Tibial nerve (tissue), 4 donors: ENCODE results near the gene CTSO. TPM values are rescaled to one million over a fixed set of nuclear protein-coding genes. Genes with fewer than 3 reads are reported as not detected.

Source experiments
- DNase-seq, 2 donors: peaks; one replicate each; pipeline ENCODE4 v3.0.0-alpha.2; 2019; ENCODE audit warnings: low spot score in 2 of 2
- H3K27ac ChIP-seq, 4 donors: fragments of 200-600 bp; sonication (generic) in 3 of 4; one replicate each; pipeline ENCODE4 v1.5.1; 2017 to 2019; ENCODE audit warnings: mild to moderate bottlenecking in 1 of 4
- H3K27me3 ChIP-seq, 2 donors: fragments of 200-600 bp; sonication (generic) in 1 of 2; one replicate each; pipeline versions ENCODE4 v1.5.1 to v1.6.0; 2017 to 2019
- H3K36me3 ChIP-seq, 3 donors: fragments of 200-600 bp; sonication (generic); one replicate each; pipeline ENCODE4 v1.5.1; 2018 to 2019
- H3K4me1 ChIP-seq, 4 donors: fragments of 200-600 bp; sonication (generic) in 3 of 4; one replicate each; pipeline ENCODE4 v1.5.1; 2017 to 2019
- H3K4me3 ChIP-seq, 4 donors: fragments of 200-600 bp; sonication (generic) in 3 of 4; one replicate each; pipeline ENCODE4 v1.5.1; 2017 to 2019; ENCODE audit warnings: mild to moderate bottlenecking in 1 of 4, moderate library complexity in 1 of 4
- H3K9me3 ChIP-seq, 4 donors: fragments of 200-600 bp; sonication (generic) in 3 of 4; one replicate each; pipeline ENCODE4 v1.5.1; 2017 to 2019
- EP300 ChIP-seq, 2 donors: sonication (generic); formaldehyde crosslinking; IDR thresholded peaks; one replicate each; pipeline ENCODE4 v1.6.1; 2017; ENCODE audit warnings: antibody characterized with exemption in 2 of 2, mild to moderate bottlenecking in 1 of 2
- POLR2A ChIP-seq, 2 donors: fragments of 450-650 bp; IDR thresholded peaks; one replicate each; pipeline ENCODE4 v1.6.1; 2017; ENCODE audit warnings: antibody characterized with exemption in 2 of 2, mild to moderate bottlenecking in 2 of 2, moderate library complexity in 2 of 2
- WGBS, 2 donors: methylation state at CpG; one replicate each; pipeline ENCODE4 v1.1.5; 2018; 5-methylcytosine and 5-hydroxymethylcytosine counted together
- total RNA-seq, 4 donors: library from RNA; depleted of rRNA; stranded (reverse); fragments of >200 nt; gene quantifications; one replicate each; pipeline ENCODE4 v1.1.0, GENCODE V29; 2016
- TF ChIP-seq, protein P1 (sequence below), 5 experiments: fragments of 200-600 bp in 3 of 5; fragments of 450-650 bp in 2 of 5; sonication (generic) in 3 of 5; IDR thresholded peaks; one replicate each; pipeline ENCODE4 v1.5.1; 2016 to 2019; ENCODE audit warnings: antibody characterized with exemption in 5 of 5, mild to moderate bottlenecking in 3 of 5, moderate library complexity in 2 of 5

Gene CTSO
- total RNA-seq, 4 donors from 2014 or later, result 8.7 to 30.2 (median 26.1) TPM

DNA sequence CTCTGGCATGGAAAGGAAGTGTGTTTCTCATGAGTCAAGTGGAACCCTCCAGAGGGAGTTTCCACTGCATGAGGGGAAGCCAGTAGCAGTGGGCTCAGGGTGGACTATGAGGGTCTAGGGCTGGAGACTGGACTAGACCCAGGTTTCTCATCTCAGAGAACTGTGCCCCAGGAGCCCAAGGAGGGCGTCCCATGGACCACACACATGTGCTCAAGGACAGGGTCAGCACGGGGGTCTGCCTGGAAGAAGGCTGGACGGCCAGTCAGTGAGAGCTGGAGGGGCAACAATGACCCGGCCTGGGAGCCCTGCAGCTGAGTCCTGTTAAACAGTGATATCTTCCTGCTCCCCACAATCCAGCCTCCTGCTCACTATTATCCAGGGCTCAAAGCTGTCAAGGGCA lies 5.8 kb upstream of the CTSO start:
- TF ChIP-seq POLR2A (IDR thresholded peaks at IDR 0.05) (no peak), EP300 (IDR thresholded peaks at IDR 0.05) (no peak)
- TF ChIP-seq, protein P1, sequence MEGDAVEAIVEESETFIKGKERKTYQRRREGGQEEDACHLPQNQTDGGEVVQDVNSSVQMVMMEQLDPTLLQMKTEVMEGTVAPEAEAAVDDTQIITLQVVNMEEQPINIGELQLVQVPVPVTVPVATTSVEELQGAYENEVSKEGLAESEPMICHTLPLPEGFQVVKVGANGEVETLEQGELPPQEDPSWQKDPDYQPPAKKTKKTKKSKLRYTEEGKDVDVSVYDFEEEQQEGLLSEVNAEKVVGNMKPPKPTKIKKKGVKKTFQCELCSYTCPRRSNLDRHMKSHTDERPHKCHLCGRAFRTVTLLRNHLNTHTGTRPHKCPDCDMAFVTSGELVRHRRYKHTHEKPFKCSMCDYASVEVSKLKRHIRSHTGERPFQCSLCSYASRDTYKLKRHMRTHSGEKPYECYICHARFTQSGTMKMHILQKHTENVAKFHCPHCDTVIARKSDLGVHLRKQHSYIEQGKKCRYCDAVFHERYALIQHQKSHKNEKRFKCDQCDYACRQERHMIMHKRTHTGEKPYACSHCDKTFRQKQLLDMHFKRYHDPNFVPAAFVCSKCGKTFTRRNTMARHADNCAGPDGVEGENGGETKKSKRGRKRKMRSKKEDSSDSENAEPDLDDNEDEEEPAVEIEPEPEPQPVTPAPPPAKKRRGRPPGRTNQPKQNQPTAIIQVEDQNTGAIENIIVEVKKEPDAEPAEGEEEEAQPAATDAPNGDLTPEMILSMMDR (IDR thresholded peaks at IDR 0.05), result no peak
- no peaks in the 10 kb centered on the region for H3K9me3 ChIP-seq
- no peaks in the 10 kb centered on the region for H3K27me3 ChIP-seq
- WGBS, 2 donors, result 83 to 86% methylated on average over 4 of the region's 4 CpGs
- no peaks in the 10 kb centered on the region for H3K4me1 ChIP-seq
- H3K4me3 ChIP-seq, result no peak overlapping the region
- H3K27ac ChIP-seq, result no peak overlapping the region
- DNase-seq, result no peak
- H3K36me3 ChIP-seq, result no peaks in the 10 kb centered on the region

- Histone ChIP-seq H3K27ac (no peak overlapping the region), H3K9me3 (no peaks in the 10 kb centered on the region), H3K4me1 (peaks cover 0 to 14% (median 4%) of the 10 kb centered on the region in 4 donors), H3K4me3 (no peak overlapping the region), H3K36me3 (no peaks in the 10 kb centered on the region), H3K27me3 (no peaks in the 10 kb centered on the region)
- TF ChIP-seq EP300 (IDR thresholded peaks at IDR 0.05) (no peak), POLR2A (IDR thresholded peaks at IDR 0.05) (no peak)
- TF ChIP-seq, protein P1 (IDR thresholded peaks at IDR 0.05), result no peak
- no peak for DNase-seq
- WGBS, 2 donors, result 83 to 85% methylated on average over 2 of the region's 2 CpGs
Measured at GRCh38 chr4:155956461-155956860, 2.8 kb upstream of the CTSO start.

DNA sequence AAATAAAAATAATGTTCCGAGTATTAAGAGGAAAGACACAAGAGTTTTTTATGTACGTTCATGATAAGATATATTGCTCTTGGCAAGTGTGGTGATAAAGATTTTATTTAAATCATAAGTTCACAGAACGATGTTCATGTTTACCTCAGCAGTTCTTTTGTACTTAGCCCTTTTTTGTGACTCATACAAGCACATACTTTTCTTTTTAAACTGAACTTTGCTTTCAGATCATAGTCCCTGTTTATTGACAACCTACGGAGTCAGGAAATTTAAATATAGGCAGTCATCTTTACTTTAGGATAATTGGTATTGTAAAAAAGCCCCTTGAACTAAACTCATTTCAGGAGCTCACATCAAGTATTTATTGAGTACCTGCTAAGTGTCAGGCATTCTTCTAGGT lies 1.3 kb upstream of the CTSO start:
- Histone ChIP-seq H3K36me3 (no peaks in the 10 kb centered on the region), H3K9me3 (no peaks in the 10 kb centered on the region), H3K27me3 (no peaks in the 10 kb centered on the region), H3K4me3 (no peak overlapping the region), H3K4me1 (peaks cover 0 to 14% (median 4%) of the 10 kb centered on the region in 4 donors), H3K27ac (no peak overlapping the region)
- 76 to 88% methylated on average over 4 of the region's 4 CpGs for WGBS, 2 donors
- TF ChIP-seq, protein P1 (IDR thresholded peaks at IDR 0.05), result no peak
- TF ChIP-seq POLR2A (IDR thresholded peaks at IDR 0.05) (no peak), EP300 (IDR thresholded peaks at IDR 0.05) (no peak)
- no peak for DNase-seq

GRCh38 chr4:155954118-155954685 lies 536 bp upstream of the CTSO start:
- WGBS, 2 donors, result 79 to 80% methylated on average over 11 of the region's 11 CpGs
- TF ChIP-seq, protein P1 (IDR thresholded peaks at IDR 0.05), result no peak
- TF ChIP-seq POLR2A (IDR thresholded peaks at IDR 0.05), result no peak
- TF ChIP-seq EP300 (IDR thresholded peaks at IDR 0.05), result no peak
- no peaks in the 10 kb centered on the region for H3K9me3 ChIP-seq

DNA sequence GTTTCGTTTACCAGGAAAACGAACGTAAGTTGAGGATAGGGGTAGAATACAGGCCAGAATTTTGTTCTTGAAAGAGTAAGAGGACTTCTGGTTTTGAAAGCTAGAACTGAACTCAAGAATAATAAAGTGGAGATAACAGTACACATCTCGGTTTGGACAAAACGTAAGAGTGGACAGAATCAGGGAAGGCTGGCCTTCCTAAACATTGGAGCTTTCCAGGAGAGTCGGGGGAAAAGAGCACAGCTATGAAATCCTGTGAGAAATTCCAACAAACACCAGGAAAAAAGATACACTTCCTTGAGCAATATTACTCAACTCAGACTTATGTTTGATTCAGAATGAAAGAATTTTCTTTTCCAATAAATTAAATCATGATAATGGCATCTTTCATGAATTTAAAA lies 1.2 kb downstream of the CTSO start:
- Histone ChIP-seq H3K4me1 (peaks cover 0 to 14% (median 4%) of the 10 kb centered on the region in 4 donors), H3K9me3 (no peaks in the 10 kb centered on the region), H3K27ac (peak overlapping the region; percentile 97 to 99 (median 98)), H3K36me3 (no peaks in the 10 kb centered on the region), H3K27me3 (no peaks in the 10 kb centered on the region), H3K4me3 (peak overlapping the region in 3 of 4 donors; percentile 66 to 95 (median 91))
- 21 to 26% methylated on average over 6 of the region's 6 CpGs for whole genome bisulfite sequencing, 2 donors
- no peak for DNase-seq
- TF ChIP-seq POLR2A (IDR thresholded peaks at IDR 0.05) (no peak), EP300 (IDR thresholded peaks at IDR 0.05) (no peak)
- TF ChIP-seq, protein P1 (IDR thresholded peaks at IDR 0.05), result no peak

More at GRCh38 chr4:155954118-155954685, 536 bp upstream of the CTSO start:
- no peak for DNase-seq
- Histone ChIP-seq H3K27me3 (no peaks in the 10 kb centered on the region), H3K4me3 (peak overlapping the region; percentile 66 to 95 (median 86)), H3K36me3 (no peaks in the 10 kb centered on the region), H3K27ac (peak overlapping the region; percentile 97 to 99 (median 98)), H3K4me1 (peaks cover 0 to 14% (median 4%) of the 10 kb centered on the region in 4 donors)
